Measurements from ENCODE around the gene HYI.

HYI gene

GRCh38 chr1:43427941-43428340 lies 25.8 kb downstream of the HYI start:
- no peak overlapping the region for H3K4me3 ChIP-seq (ENCODE audit: insufficient read depth, low read depth, low read length)
- H3K36me3 ChIP-seq (ENCODE audit: control insufficient read depth, insufficient read depth, low read length), result peaks cover 36% of the 10 kb centered on the region
- H3K4me1 ChIP-seq (ENCODE audit: control insufficient read depth, insufficient read depth, low read length), result no peaks in the 10 kb centered on the region
- no peaks in the 10 kb centered on the region for H3K9me3 ChIP-seq (ENCODE audit: control insufficient read depth, low read length)
- no peaks in the 10 kb centered on the region for H3K27me3 ChIP-seq (ENCODE audit: control insufficient read depth, insufficient read depth, low read length, poor library complexity, severe bottlenecking)
- no peak overlapping the region for H3K27ac ChIP-seq (ENCODE audit: insufficient read depth, low read depth, low read length, poor library complexity, severe bottlenecking)
- WGBS, 2 experiments, result 94 to 98% methylated on average over 9 of the region's 9 CpGs

- H3K9me3 ChIP-seq (ENCODE audit: control insufficient read depth, low read length), result no peaks in the 10 kb centered on the region
- H3K27ac ChIP-seq (ENCODE audit: insufficient read depth, low read depth, low read length, poor library complexity, severe bottlenecking), result no peak overlapping the region
- no peaks in the 10 kb centered on the region for H3K27me3 ChIP-seq (ENCODE audit: control insufficient read depth, insufficient read depth, low read length, poor library complexity, severe bottlenecking)
- no peaks in the 10 kb centered on the region for H3K4me1 ChIP-seq (ENCODE audit: control insufficient read depth, insufficient read depth, low read length)
- 96 to 97% methylated on average over 14 of the region's 14 CpGs for WGBS, 2 experiments
- no peak overlapping the region for H3K4me3 ChIP-seq (ENCODE audit: insufficient read depth, low read depth, low read length)
- peaks cover 32% of the 10 kb centered on the region for H3K36me3 ChIP-seq (ENCODE audit: control insufficient read depth, insufficient read depth, low read length)
Measured at GRCh38 chr1:43427524-43427923, 26.2 kb downstream of the HYI start.

- no peaks in the 10 kb centered on the region for H3K9me3 ChIP-seq (ENCODE audit: control insufficient read depth, low read length)
- H3K27ac ChIP-seq (ENCODE audit: insufficient read depth, low read depth, low read length, poor library complexity, severe bottlenecking), result no peak overlapping the region
- 92 to 93% methylated on average over 11 of the region's 11 CpGs for WGBS, 2 experiments
- no peaks in the 10 kb centered on the region for H3K27me3 ChIP-seq (ENCODE audit: control insufficient read depth, insufficient read depth, low read length, poor library complexity, severe bottlenecking)
- H3K36me3 ChIP-seq (ENCODE audit: control insufficient read depth, insufficient read depth, low read length), result peaks cover 27% of the 10 kb centered on the region
- no peaks in the 10 kb centered on the region for H3K4me1 ChIP-seq (ENCODE audit: control insufficient read depth, insufficient read depth, low read length)
- H3K4me3 ChIP-seq (ENCODE audit: insufficient read depth, low read depth, low read length), result no peak overlapping the region
Measured at GRCh38 chr1:43426221-43426620, 27.5 kb downstream of the HYI start.

- no peaks in the 10 kb centered on the region for H3K27me3 ChIP-seq (ENCODE audit: control insufficient read depth, insufficient read depth, low read length, poor library complexity, severe bottlenecking)
- H3K4me1 ChIP-seq (ENCODE audit: control insufficient read depth, insufficient read depth, low read length), result no peaks in the 10 kb centered on the region
- H3K4me3 ChIP-seq (ENCODE audit: insufficient read depth, low read depth, low read length), result no peak overlapping the region
- no peak overlapping the region for H3K27ac ChIP-seq (ENCODE audit: insufficient read depth, low read depth, low read length, poor library complexity, severe bottlenecking)
- H3K36me3 ChIP-seq (ENCODE audit: control insufficient read depth, insufficient read depth, low read length), result peaks cover 38% of the 10 kb centered on the region
- no peaks in the 10 kb centered on the region for H3K9me3 ChIP-seq (ENCODE audit: control insufficient read depth, low read length)
- WGBS, 2 experiments, result 88 to 97% methylated on average over 4 of the region's 4 CpGs
Measured at GRCh38 chr1:43425045-43425444, 28.7 kb downstream of the HYI start.

GRCh38 chr1:43423672-43424550 lies 29.8 kb downstream of the HYI start:
- Histone ChIP-seq H3K27me3 (ENCODE audit: control insufficient read depth, insufficient read depth, low read length, poor library complexity, severe bottlenecking) (no peaks in the 10 kb centered on the region), H3K4me3 (ENCODE audit: insufficient read depth, low read depth, low read length) (no peak overlapping the region), H3K27ac (ENCODE audit: insufficient read depth, low read depth, low read length, poor library complexity, severe bottlenecking) (no peak overlapping the region), H3K4me1 (ENCODE audit: control insufficient read depth, insufficient read depth, low read length) (no peaks in the 10 kb centered on the region), H3K36me3 (ENCODE audit: control insufficient read depth, insufficient read depth, low read length) (peaks cover 45% of the 10 kb centered on the region), H3K9me3 (ENCODE audit: control insufficient read depth, low read length) (no peaks in the 10 kb centered on the region)
- WGBS, 2 experiments, result 94 to 96% methylated on average over 23 of the region's 23 CpGs

GRCh38 chr1:43422995-43423671 lies 30.6 kb downstream of the HYI start:
- WGBS, 2 experiments, result 95% methylated on average over 16 of the region's 16 CpGs
- Histone ChIP-seq H3K9me3 (ENCODE audit: control insufficient read depth, low read length) (no peaks in the 10 kb centered on the region), H3K27me3 (ENCODE audit: control insufficient read depth, insufficient read depth, low read length, poor library complexity, severe bottlenecking) (no peaks in the 10 kb centered on the region), H3K4me1 (ENCODE audit: control insufficient read depth, insufficient read depth, low read length) (no peaks in the 10 kb centered on the region), H3K4me3 (ENCODE audit: insufficient read depth, low read depth, low read length) (no peak overlapping the region), H3K27ac (ENCODE audit: insufficient read depth, low read depth, low read length, poor library complexity, severe bottlenecking) (no peak overlapping the region), H3K36me3 (ENCODE audit: control insufficient read depth, insufficient read depth, low read length) (peaks cover 44% of the 10 kb centered on the region)

GRCh38 chr1:43421976-43422750 lies 31.6 kb downstream of the HYI start:
- H3K36me3 ChIP-seq (ENCODE audit: control insufficient read depth, insufficient read depth, low read length), result peaks cover 34% of the 10 kb centered on the region
- no peaks in the 10 kb centered on the region for H3K27me3 ChIP-seq (ENCODE audit: control insufficient read depth, insufficient read depth, low read length, poor library complexity, severe bottlenecking)
- H3K4me1 ChIP-seq (ENCODE audit: control insufficient read depth, insufficient read depth, low read length), result no peaks in the 10 kb centered on the region
- no peaks in the 10 kb centered on the region for H3K9me3 ChIP-seq (ENCODE audit: control insufficient read depth, low read length)
- H3K27ac ChIP-seq (ENCODE audit: insufficient read depth, low read depth, low read length, poor library complexity, severe bottlenecking), result no peak overlapping the region
- H3K4me3 ChIP-seq (ENCODE audit: insufficient read depth, low read depth, low read length), result no peak overlapping the region
- 63 to 72% methylated on average over 10 to 11 of the region's 12 CpGs for WGBS, 2 experiments

GRCh38 chr1:43421396-43421795 lies 32.3 kb downstream of the HYI start:
- H3K27me3 ChIP-seq (ENCODE audit: control insufficient read depth, insufficient read depth, low read length, poor library complexity, severe bottlenecking), result no peaks in the 10 kb centered on the region
- 94 to 95% methylated on average over 6 of the region's 6 CpGs for WGBS, 2 experiments

GRCh38 chr1:43420874-43421273 lies 32.9 kb downstream of the HYI start:
- no peak overlapping the region for H3K27ac ChIP-seq (ENCODE audit: insufficient read depth, low read depth, low read length, poor library complexity, severe bottlenecking)
- 95 to 96% methylated on average over 10 of the region's 10 CpGs for WGBS, 2 experiments
- H3K9me3 ChIP-seq (ENCODE audit: control insufficient read depth, low read length), result no peaks in the 10 kb centered on the region
- H3K27me3 ChIP-seq (ENCODE audit: control insufficient read depth, insufficient read depth, low read length, poor library complexity, severe bottlenecking), result no peaks in the 10 kb centered on the region
- H3K4me3 ChIP-seq (ENCODE audit: insufficient read depth, low read depth, low read length), result no peak overlapping the region
- H3K4me1 ChIP-seq (ENCODE audit: control insufficient read depth, insufficient read depth, low read length), result no peaks in the 10 kb centered on the region
- peaks cover 27% of the 10 kb centered on the region for H3K36me3 ChIP-seq (ENCODE audit: control insufficient read depth, insufficient read depth, low read length)

More at GRCh38 chr1:43421396-43421795, 32.3 kb downstream of the HYI start:
- no peaks in the 10 kb centered on the region for H3K4me1 ChIP-seq (ENCODE audit: control insufficient read depth, insufficient read depth, low read length)
- H3K27ac ChIP-seq (ENCODE audit: insufficient read depth, low read depth, low read length, poor library complexity, severe bottlenecking), result no peak overlapping the region
- peaks cover 28% of the 10 kb centered on the region for H3K36me3 ChIP-seq (ENCODE audit: control insufficient read depth, insufficient read depth, low read length)
- H3K9me3 ChIP-seq (ENCODE audit: control insufficient read depth, low read length), result no peaks in the 10 kb centered on the region
- no peak overlapping the region for H3K4me3 ChIP-seq (ENCODE audit: insufficient read depth, low read depth, low read length)

All from ectodermal cell (in vitro differentiated cells).